ENCODE measurements around the gene IRF9. TPM values are rescaled to one million over a fixed set of nuclear protein-coding genes. Genes with fewer than 3 reads are reported as not detected.

IRF9 gene
- total and polyA plus RNA-seq, 2 of the 13 experiments (the other 11 are each of a cell fraction or from before 2014, with no cell fraction given), result 14.9 to 49.7 TPM

GRCh38 chr14:24138396-24139271 lies 22.4 kb upstream of the IRF9 start (continued):
- TF ChIP-seq, protein P1, sequence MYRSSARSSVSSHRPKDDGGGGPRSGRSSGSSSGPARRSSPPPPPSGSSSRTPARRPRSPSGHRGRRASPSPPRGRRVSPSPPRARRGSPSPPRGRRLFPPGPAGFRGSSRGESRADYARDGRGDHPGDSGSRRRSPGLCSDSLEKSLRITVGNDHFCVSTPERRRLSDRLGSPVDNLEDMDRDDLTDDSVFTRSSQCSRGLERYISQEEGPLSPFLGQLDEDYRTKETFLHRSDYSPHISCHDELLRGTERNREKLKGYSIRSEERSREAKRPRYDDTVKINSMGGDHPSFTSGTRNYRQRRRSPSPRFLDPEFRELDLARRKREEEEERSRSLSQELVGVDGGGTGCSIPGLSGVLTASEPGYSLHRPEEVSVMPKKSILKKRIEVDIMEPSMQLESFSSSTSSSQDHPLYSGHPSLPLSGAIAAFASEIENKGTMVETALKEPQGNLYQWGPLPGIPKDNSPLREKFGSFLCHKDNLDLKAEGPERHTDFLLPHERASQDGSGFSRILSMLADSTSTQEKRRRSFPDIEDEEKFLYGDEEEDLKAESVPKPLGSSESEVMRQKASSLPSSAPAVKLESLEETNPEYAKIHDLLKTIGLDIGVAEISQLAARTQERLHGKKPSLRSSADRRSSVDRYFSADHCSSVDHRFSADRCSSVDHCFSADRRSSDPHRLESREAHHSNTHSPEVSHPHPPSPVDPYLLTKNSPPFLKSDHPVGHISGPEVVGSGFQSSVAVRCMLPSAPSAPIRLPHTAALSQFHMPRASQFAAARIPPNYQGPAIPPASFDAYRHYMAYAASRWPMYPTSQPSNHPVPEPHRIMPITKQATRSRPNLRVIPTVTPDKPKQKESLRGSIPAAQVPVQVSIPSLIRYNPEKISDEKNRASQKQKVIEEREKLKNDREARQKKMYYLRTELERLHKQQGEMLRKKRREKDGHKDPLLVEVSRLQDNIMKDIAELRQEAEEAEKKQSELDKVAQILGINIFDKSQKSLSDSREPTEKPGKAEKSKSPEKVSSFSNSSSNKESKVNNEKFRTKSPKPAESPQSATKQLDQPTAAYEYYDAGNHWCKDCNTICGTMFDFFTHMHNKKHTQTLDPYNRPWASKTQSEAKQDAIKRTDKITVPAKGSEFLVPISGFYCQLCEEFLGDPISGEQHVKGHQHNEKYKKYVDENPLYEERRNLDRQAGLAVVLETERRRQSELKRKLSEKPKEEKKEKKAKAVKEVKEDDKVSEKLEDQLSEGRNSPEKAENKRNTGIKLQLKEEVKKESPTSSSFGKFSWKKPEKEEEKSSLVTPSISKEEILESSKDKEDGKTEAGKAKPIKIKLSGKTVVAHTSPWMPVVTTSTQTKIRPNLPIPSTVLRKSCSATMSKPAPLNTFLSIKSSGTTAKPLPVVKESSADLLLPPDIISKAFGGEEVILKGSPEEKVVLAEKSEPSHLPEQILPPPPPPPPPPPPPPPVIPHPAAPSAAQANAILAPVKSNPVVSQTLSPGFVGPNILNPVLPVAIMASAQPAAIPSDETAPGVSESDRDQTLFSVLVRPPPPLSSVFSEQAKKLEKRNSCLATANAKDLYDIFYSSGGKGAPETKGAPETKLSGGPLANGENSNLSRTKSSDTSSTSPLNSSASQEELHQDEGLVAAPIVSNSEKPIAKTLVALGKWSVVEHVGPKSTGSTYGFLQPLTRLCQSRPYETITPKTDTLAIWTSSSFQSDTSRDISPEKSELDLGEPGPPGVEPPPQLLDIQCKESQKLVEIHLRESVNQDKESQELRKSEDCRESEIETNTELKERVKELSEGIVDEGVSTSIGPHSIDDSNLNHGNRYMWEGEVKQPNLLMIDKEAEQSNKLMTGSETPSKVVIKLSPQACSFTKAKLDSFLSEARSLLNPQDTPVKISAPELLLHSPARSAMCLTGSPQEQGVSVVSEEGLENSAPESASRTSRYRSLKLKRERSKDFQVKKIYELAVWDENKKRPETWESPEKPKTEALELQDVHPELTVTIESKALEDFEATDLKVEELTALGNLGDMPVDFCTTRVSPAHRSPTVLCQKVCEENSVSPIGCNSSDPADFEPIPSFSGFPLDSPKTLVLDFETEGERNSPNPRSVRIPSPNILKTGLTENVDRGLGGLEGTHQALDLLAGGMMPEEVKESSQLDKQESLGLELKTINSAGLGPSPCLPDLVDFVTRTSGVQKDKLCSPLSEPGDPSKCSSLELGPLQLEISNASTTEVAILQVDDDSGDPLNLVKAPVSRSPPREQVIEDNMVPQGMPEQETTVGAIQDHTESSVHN (CRISPR knock-in tag; IDR thresholded peaks at IDR 0.05), result 0 out of 2 replicates have a peak, but pooled peaks have one; percentile 61
- TF ChIP-seq PITX1 (CRISPR knock-in tag; IDR thresholded peaks at IDR 0.05), result no peak; the same call in 1 of the 2 replicates
- TF ChIP-seq MAF1 (CRISPR knock-in tag; IDR thresholded peaks at IDR 0.05; ENCODE audit: borderline replicate concordance), result no peak
- TF ChIP-seq STAG1 (CRISPR knock-in tag; IDR thresholded peaks at IDR 0.05), result no peak
- no peak for TF ChIP-seq DNMT1 (CRISPR knock-in tag; IDR thresholded peaks at IDR 0.05)
- TF ChIP-seq ZBTB37 (CRISPR knock-in tag; IDR thresholded peaks at IDR 0.05), result no peak
- TF ChIP-seq ZNF136 (CRISPR knock-in tag; IDR thresholded peaks at IDR 0.05; ENCODE audit: low read depth), result no peak
- TF ChIP-seq ZNF557 (CRISPR knock-in tag; IDR thresholded peaks at IDR 0.05), result no peak
- no peak for TF ChIP-seq ZNF251 (CRISPR knock-in tag; IDR thresholded peaks at IDR 0.05)
- TF ChIP-seq ZNF460 (CRISPR knock-in tag; IDR thresholded peaks at IDR 0.05; ENCODE audit: borderline replicate concordance), result no peak
- no peak for TF ChIP-seq ZFAT (CRISPR knock-in tag; conservative IDR thresholded peaks at IDR 0.05)
- peak; percentile 53; the same call in 1 of the 2 replicates for TF ChIP-seq NR2C2 (CRISPR knock-in tag; IDR thresholded peaks at IDR 0.05; ENCODE audit: borderline replicate concordance)
- no peak for TF ChIP-seq FOXC1 (CRISPR knock-in tag; IDR thresholded peaks at IDR 0.05; ENCODE audit: borderline replicate concordance)
- TF ChIP-seq RNF2 (conservative IDR thresholded peaks at IDR 0.05; ENCODE audit: low read depth), result no peak
- TF ChIP-seq, protein P2, sequence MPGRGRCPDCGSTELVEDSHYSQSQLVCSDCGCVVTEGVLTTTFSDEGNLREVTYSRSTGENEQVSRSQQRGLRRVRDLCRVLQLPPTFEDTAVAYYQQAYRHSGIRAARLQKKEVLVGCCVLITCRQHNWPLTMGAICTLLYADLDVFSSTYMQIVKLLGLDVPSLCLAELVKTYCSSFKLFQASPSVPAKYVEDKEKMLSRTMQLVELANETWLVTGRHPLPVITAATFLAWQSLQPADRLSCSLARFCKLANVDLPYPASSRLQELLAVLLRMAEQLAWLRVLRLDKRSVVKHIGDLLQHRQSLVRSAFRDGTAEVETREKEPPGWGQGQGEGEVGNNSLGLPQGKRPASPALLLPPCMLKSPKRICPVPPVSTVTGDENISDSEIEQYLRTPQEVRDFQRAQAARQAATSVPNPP (CRISPR knock-in tag; IDR thresholded peaks at IDR 0.05), result no peak

All from HepG2 (cell line).